Testis (tissue), 3 donors: ENCODE data around the gene ARFGAP1. TPM values are rescaled to one million over a fixed set of nuclear protein-coding genes. Genes with fewer than 3 reads are reported as not detected.
A peak's percentile ranks its signal among the peaks of the same experiment; 100 is the strongest.

Experiments used
- DNase-seq: peaks from one replicate; pipeline ENCODE4 v3.0.0-alpha.2; 2019
- H3K27ac ChIP-seq, 2 donors: fragments of 200-600 bp; sonication (generic); one replicate each; pipeline ENCODE4 v1.5.1; 2019
- H3K27me3 ChIP-seq: fragments of 200-600 bp; sonication (generic); one replicate; pipeline ENCODE4 v1.5.1; 2019
- H3K36me3 ChIP-seq: fragments of 200-600 bp; sonication (generic); one replicate; pipeline ENCODE4 v1.5.1; 2017; ENCODE audit warnings: low read depth; ENCODE audit errors: missing control alignments
- H3K4me1 ChIP-seq: fragments of 200-600 bp; sonication (generic); one replicate; pipeline ENCODE4 v1.5.1; 2019
- H3K4me3 ChIP-seq, 2 donors: fragments of 200-600 bp; sonication (generic); one replicate each; pipeline ENCODE4 v1.5.1; 2017 to 2019
- H3K9me3 ChIP-seq: fragments of 200-600 bp; sonication (generic); one replicate; pipeline ENCODE4 v1.5.1; 2017
- POLR2A ChIP-seq: fragments of 450-650 bp; IDR thresholded peaks from one replicate; pipeline ENCODE4 v1.6.1; 2017; ENCODE audit warnings: antibody characterized with exemption, mild to moderate bottlenecking, moderate library complexity
- WGBS, 2 donors: methylation state at CpG; one replicate each; pipeline ENCODE4 v1.1.5; 2018; 5-methylcytosine and 5-hydroxymethylcytosine counted together
- intact Hi-C: fragments of 100-400 bp; cut with DNase I; formaldehyde crosslinking; loops from one replicate; pipeline ENCODE4 v1.15.1; 2023; ENCODE audit warnings: low total_unique reads
- polyA plus RNA-seq: library from polyadenylated mRNA; stranded (reverse); fragments of 350-450 nt; fragmentation: Illumina TruSeq; extraction: RNeasy Lipid Tissue Mini Kit (QIAGEN cat#74804); gene quantifications from one replicate; pipeline ENCODE4 v1.2.3, GENCODE V29; 2014; ENCODE audit warnings: low read depth, low replicate concordance; ENCODE audit not compliant: insufficient read depth
- total RNA-seq, 2 donors: library from RNA; depleted of rRNA; stranded (reverse); fragments of >200 nt; gene quantifications; one replicate each; pipeline ENCODE4 v1.2.3, GENCODE V29; 2016
- TF ChIP-seq, protein P1 (sequence below), 3 experiments: fragments of 450-650 bp in 2 of 3; fragments of 200-600 bp in 1 of 3; sonication (generic) in 1 of 3; IDR thresholded peaks; one replicate each; pipeline ENCODE4 v1.5.1; 2016 to 2019; ENCODE audit warnings: antibody characterized with exemption in 3 of 3, mild to moderate bottlenecking in 2 of 3, moderate library complexity in 1 of 3

ARFGAP1 gene
- total and polyA plus RNA-seq, 3 donors from 2014 or later = 97.0 to 126 (median 110) TPM

DNA sequence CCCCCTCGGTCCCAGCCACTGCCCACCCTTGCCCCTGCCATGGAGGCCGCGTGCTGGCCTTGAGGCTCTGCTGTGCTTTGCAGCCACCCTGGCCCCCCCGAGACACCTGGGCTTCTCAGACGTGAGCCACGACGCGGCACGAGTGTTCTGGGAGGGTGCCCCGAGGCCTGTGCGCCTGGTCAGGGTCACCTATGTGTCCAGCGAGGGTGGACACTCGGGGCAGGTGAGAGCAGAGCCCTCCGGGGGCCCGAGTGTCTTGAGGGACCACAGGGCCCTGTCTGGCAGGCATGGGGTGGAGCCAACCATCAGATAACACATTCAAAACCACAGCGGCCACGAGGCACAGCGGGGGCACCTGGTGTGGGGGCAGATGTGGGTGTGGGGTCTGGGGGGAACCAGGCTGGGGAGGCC is 39.2 kb downstream of the ARFGAP1 start:
- 77% methylated on average over 18 of the region's 18 CpGs; no CpG with 5 or more reads in 1 of the 2 donors for WGBS, 2 donors
- intact Hi-C loops = no loop called here
- Histone ChIP-seq H3K4me3 (no peak overlapping the region), H3K4me1 (peaks cover 17% of the 10 kb centered on the region), H3K27me3 (no peaks in the 10 kb centered on the region), H3K9me3 (no peaks in the 10 kb centered on the region), H3K36me3 (no peaks in the 10 kb centered on the region), H3K27ac (no peak overlapping the region)
- no peak for DNase-seq
- TF ChIP-seq POLR2A = no peak
- TF ChIP-seq, protein P1, sequence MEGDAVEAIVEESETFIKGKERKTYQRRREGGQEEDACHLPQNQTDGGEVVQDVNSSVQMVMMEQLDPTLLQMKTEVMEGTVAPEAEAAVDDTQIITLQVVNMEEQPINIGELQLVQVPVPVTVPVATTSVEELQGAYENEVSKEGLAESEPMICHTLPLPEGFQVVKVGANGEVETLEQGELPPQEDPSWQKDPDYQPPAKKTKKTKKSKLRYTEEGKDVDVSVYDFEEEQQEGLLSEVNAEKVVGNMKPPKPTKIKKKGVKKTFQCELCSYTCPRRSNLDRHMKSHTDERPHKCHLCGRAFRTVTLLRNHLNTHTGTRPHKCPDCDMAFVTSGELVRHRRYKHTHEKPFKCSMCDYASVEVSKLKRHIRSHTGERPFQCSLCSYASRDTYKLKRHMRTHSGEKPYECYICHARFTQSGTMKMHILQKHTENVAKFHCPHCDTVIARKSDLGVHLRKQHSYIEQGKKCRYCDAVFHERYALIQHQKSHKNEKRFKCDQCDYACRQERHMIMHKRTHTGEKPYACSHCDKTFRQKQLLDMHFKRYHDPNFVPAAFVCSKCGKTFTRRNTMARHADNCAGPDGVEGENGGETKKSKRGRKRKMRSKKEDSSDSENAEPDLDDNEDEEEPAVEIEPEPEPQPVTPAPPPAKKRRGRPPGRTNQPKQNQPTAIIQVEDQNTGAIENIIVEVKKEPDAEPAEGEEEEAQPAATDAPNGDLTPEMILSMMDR (IDR thresholded peaks at IDR 0.05) = no peak

DNA sequence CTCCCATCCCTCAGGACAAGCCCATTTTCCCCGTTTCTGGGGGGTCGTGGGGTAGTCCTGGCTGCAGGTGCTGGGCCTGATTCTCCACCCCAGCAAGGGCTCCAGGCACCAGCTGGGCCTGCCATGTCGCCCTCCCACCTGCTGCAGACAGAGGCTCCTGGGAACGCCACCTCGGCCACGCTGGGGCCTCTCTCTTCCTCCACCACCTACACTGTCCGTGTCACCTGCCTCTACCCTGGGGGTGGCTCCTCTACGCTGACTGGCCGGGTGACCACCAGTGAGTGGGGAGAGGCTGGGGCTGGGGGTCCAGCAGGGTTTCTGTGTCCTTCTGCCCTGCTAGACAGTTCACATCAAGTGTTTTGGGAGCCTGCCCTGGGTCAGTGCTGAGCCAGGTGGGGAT is 39.7 kb downstream of the ARFGAP1 start:
- intact Hi-C loops = no loop called here
- DNase-seq = no peak
- Histone ChIP-seq H3K36me3 (no peaks in the 10 kb centered on the region), H3K27me3 (no peaks in the 10 kb centered on the region), H3K27ac (no peak overlapping the region), H3K4me3 (no peak overlapping the region), H3K9me3 (no peaks in the 10 kb centered on the region), H3K4me1 (peaks cover 17% of the 10 kb centered on the region)
- TF ChIP-seq POLR2A = no peak
- TF ChIP-seq, protein P1 (IDR thresholded peaks at IDR 0.05) = no peak
- whole genome bisulfite sequencing, 2 donors = 20 to 89% methylated on average over 1 to 8 of the region's 9 CpGs

DNA sequence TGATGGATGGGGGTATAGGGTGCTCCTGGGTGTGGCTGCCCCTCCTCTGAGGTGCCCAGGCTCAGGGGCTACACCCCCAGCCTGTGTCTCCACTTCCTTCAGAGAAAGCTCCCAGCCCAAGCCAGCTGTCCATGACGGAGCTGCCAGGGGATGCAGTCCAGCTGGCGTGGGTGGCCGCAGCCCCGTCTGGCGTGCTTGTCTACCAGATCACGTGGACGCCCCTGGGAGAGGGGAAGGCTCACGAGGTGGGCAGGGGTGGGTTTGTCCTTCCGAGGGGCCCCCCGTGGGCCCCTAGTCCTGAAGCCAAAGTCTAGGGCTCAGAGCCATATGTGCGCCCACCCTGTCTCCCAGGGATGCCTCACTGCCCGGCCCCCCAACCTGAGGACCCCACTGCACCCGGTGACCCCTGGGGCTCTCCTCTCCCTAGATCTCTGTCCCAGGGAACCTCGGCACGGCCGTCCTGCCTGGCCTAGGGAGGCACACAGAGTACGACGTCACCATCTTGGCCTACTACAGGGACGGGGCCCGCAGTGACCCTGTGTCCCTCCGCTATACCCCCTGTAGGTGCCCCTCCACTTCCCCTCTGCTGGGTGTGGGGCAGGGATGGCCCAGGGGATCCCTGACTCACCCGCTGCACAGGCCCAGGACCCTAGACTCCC is 40.2 kb downstream of the ARFGAP1 start:
- peaks cover 17% of the 10 kb centered on the region for H3K4me1 ChIP-seq
- 69 to 83% methylated on average over 1 to 22 of the region's 22 CpGs for WGBS, 2 donors
- H3K4me3 ChIP-seq = no peak overlapping the region
- intact Hi-C loops = no loop called here
- H3K36me3 ChIP-seq = no peaks in the 10 kb centered on the region
- no peaks in the 10 kb centered on the region for H3K9me3 ChIP-seq
- DNase-seq = peak; percentile 59
- H3K27me3 ChIP-seq = no peaks in the 10 kb centered on the region
- TF ChIP-seq, protein P1 (IDR thresholded peaks at IDR 0.05) = no peak
- TF ChIP-seq POLR2A = no peak
- H3K27ac ChIP-seq = no peak overlapping the region

DNA sequence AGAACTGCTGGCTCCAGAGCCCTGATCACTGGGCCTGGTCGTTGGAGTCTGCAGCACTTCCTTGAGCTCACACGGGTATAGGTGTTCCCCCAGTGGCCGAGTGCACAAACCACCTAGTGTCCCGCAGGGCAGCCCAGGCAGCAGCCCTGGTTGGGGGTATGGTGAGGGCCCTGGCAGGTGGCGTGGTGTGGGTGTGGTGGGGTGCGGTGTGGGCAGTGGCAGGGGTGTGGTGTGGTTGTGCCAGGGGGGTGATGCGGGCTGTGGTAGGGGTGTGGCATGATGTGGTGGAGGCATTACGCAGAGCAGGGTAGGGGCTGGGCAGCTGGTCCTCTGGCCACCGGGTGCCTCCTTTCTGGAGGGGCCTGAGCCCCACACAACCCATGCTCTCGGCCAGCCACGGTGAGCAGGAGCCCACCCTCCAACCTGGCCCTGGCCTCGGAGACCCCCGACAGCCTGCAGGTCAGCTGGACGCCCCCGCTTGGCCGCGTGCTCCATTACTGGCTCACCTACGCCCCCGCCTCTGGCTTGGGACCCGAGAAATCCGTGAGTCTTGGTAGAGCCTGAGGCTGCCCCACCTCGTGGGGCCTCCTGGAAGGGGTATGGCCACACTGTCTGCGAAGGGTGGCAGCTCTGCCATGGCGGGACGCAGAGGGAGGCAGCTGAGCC is 40.9 kb downstream of the ARFGAP1 start:
- Histone ChIP-seq H3K27ac (no peak overlapping the region), H3K36me3 (no peaks in the 10 kb centered on the region), H3K4me1 (peaks cover 17% of the 10 kb centered on the region), H3K4me3 (no peak overlapping the region), H3K27me3 (no peaks in the 10 kb centered on the region), H3K9me3 (no peaks in the 10 kb centered on the region)
- WGBS, 2 donors = 83 to 90% methylated on average over 8 to 25 of the region's 25 CpGs
- intact Hi-C loops = no loop called here
- no peak for DNase-seq
- TF ChIP-seq, protein P1 (IDR thresholded peaks at IDR 0.05) = no peak
- no peak for TF ChIP-seq POLR2A
